Osteoblast (primary cell): ENCODE results near the gene ZIC5. TPM values are rescaled to one million over a fixed set of nuclear protein-coding genes. Genes with fewer than 3 reads are reported as not detected.

ENCODE experiments used
- DNase-seq: peaks from one replicate; pipeline ENCODE4 v3.0.0; 2011; ENCODE audit warnings: low spot score, mixed read lengths; ENCODE audit not compliant: insufficient read length; ENCODE audit errors: missing footprints
- H2AFZ ChIP-seq: 2 replicates; pipeline ENCODE4 v1.6.0; 2011; ENCODE audit warnings: mild to moderate bottlenecking, low read length
- H3K27ac ChIP-seq: 2 replicates; pipeline ENCODE4 v1.5.1; 2011; ENCODE audit warnings: mild to moderate bottlenecking, low read depth, low read length, moderate library complexity
- H3K27me3 ChIP-seq: 2 replicates; pipeline ENCODE4 v1.6.0; 2012; ENCODE audit warnings: mild to moderate bottlenecking, control low read depth, inconsistent platforms, low read length, moderate library complexity; ENCODE audit not compliant: insufficient read depth
- H3K36me3 ChIP-seq: 2 replicates; pipeline ENCODE4 v1.5.1; 2011; ENCODE audit warnings: mild to moderate bottlenecking, low read length, control low read depth, moderate library complexity; ENCODE audit not compliant: insufficient read depth
- H3K4me1 ChIP-seq: 2 replicates; pipeline ENCODE4 v1.5.1; 2011; ENCODE audit warnings: mild to moderate bottlenecking, low read length, control low read depth, moderate library complexity; ENCODE audit not compliant: insufficient read depth
- H3K4me2 ChIP-seq: 2 replicates; pipeline ENCODE4 v1.6.0; 2011; ENCODE audit warnings: mild to moderate bottlenecking, low read length; ENCODE audit not compliant: insufficient read depth
- H3K4me3 ChIP-seq: fragments of 200-600 bp; sonication (generic); 3 replicates; pipeline ENCODE4 v1.5.1; 2012; ENCODE audit warnings: mild to moderate bottlenecking, low read length, inconsistent platforms; ENCODE audit not compliant: insufficient read depth
- H3K79me2 ChIP-seq: 2 replicates; pipeline ENCODE4 v1.6.0; 2012; ENCODE audit warnings: mild to moderate bottlenecking, low read length, control low read depth, inconsistent platforms; ENCODE audit not compliant: insufficient read depth
- H3K9me3 ChIP-seq: 2 replicates; pipeline ENCODE4 v1.5.1; 2011; ENCODE audit warnings: low read depth, low read length, control low read depth
- H4K20me1 ChIP-seq: 2 replicates; pipeline ENCODE4 v1.6.0; 2012; ENCODE audit warnings: mild to moderate bottlenecking, low read length, control low read depth; ENCODE audit not compliant: insufficient read depth
- total RNA-seq: library from RNA; depleted of rRNA; stranded (reverse); fragments of >200 nt; gene quantifications from 2 replicates; pipeline ENCODE4 v1.2.3, GENCODE V29; 2012
- TF ChIP-seq, protein P1 (sequence below): IDR thresholded peaks from 2 replicates; pipeline ENCODE4 v1.5.1; 2011; ENCODE audit warnings: mild to moderate bottlenecking, low read depth, low read length, moderate library complexity; ENCODE audit errors: extremely low read depth

ZIC5 gene
- not detected in 2 replicates for total RNA-seq

DNA sequence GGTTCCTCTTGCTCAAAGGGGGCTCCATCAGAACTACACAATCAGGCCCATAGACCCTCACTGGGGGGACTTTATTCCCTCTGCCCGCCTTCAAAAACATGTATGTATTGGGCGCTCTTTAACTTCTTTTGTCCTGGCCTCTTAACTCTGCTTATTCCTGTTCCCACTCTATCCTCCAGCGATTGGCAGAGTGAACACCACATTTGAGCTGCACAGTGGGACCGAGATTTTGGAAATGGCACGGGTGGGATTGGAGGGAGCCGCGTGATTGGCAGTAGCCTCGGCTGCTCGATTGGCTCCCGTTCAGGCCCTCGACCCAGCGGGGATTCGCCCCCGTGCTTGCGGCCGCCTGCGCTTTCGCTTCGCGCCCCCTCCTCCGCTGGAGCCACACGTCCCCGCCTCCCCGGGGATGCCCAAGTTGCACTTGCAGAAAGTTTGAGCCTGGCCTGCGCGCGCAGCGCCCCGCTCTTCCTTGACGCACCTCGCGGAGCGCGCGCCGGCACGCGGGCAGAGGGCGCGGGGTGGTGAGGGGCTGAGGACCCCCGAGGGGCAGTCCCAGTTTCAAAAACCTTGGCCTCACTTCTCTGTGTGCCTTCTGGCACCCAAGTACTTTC, at the start of gene ZIC5:
Gene ZIC5, minus strand, starts transcription at position 192 of the 614 bp plus-strand sequence. Its CDS starts 164 bp downstream, at position 28.
- Histone ChIP-seq H3K4me3 (no peak within 1 kb of the TSS), H3K27me3 (peaks cover 91% of the 10 kb centered on the region), H3K27ac (no peak within 1 kb of the TSS), H3K9me3 (no peaks in the 10 kb centered on the region), H4K20me1 (peaks cover 2% of the 10 kb centered on the region), H3K4me2 (no peak within 1 kb of the TSS), H3K36me3 (no peaks in the 10 kb centered on the region), H3K4me1 (no peaks in the 10 kb centered on the region), H3K79me2 (no peaks in the 10 kb centered on the region), H2AFZ (no peak within 1 kb of the TSS)
- TF ChIP-seq, protein P1, sequence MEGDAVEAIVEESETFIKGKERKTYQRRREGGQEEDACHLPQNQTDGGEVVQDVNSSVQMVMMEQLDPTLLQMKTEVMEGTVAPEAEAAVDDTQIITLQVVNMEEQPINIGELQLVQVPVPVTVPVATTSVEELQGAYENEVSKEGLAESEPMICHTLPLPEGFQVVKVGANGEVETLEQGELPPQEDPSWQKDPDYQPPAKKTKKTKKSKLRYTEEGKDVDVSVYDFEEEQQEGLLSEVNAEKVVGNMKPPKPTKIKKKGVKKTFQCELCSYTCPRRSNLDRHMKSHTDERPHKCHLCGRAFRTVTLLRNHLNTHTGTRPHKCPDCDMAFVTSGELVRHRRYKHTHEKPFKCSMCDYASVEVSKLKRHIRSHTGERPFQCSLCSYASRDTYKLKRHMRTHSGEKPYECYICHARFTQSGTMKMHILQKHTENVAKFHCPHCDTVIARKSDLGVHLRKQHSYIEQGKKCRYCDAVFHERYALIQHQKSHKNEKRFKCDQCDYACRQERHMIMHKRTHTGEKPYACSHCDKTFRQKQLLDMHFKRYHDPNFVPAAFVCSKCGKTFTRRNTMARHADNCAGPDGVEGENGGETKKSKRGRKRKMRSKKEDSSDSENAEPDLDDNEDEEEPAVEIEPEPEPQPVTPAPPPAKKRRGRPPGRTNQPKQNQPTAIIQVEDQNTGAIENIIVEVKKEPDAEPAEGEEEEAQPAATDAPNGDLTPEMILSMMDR, result no peak
- DNase-seq, result peak; percentile 87

- H3K27me3 ChIP-seq, result peaks cover 5% of the 10 kb centered on the region
These were observed 48.3 kb upstream of the ZIC5 start for GRCh38 chr13:100019780-100020356.

DNA sequence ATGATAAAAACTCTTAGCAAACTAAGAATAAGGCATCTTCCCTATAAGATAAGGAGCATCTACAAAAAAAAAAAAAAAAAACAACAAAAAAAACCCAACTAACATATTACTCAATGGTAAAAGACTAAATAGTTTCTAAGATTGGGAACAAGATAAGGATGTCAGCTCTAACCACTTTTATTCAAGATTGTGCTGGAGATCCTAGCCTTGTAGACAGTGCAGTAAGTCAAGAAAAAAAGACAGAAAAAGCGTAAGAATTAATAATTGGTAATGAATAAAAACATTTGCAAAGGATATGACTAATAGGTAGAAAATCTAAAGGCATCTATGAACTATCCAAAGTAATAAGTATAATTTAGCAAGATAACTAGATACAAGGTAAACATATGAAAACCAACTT, 43.1 kb upstream of the ZIC5 start:
- Histone ChIP-seq H3K9me3 (no peaks in the 10 kb centered on the region), H3K4me2 (no peak overlapping the region), H3K4me3 (no peak overlapping the region), H3K79me2 (no peaks in the 10 kb centered on the region), H3K36me3 (no peaks in the 10 kb centered on the region), H3K27me3 (peaks cover 7% of the 10 kb centered on the region), H4K20me1 (no peaks in the 10 kb centered on the region), H3K4me1 (no peaks in the 10 kb centered on the region), H2AFZ (no peak overlapping the region), H3K27ac (no peak overlapping the region)
- TF ChIP-seq, protein P1, result no peak
- peak; percentile 30 for DNase-seq

More at GRCh38 chr13:100019780-100020356, 48.3 kb upstream of the ZIC5 start:
- Histone ChIP-seq H3K36me3 (no peaks in the 10 kb centered on the region), H4K20me1 (no peaks in the 10 kb centered on the region), H3K4me3 (no peak overlapping the region), H3K4me1 (no peaks in the 10 kb centered on the region), H3K79me2 (no peaks in the 10 kb centered on the region), H2AFZ (no peak overlapping the region), H3K9me3 (no peaks in the 10 kb centered on the region), H3K27ac (no peak overlapping the region), H3K4me2 (no peak overlapping the region)
- TF ChIP-seq, protein P1, result no peak
- no peak for DNase-seq

DNA sequence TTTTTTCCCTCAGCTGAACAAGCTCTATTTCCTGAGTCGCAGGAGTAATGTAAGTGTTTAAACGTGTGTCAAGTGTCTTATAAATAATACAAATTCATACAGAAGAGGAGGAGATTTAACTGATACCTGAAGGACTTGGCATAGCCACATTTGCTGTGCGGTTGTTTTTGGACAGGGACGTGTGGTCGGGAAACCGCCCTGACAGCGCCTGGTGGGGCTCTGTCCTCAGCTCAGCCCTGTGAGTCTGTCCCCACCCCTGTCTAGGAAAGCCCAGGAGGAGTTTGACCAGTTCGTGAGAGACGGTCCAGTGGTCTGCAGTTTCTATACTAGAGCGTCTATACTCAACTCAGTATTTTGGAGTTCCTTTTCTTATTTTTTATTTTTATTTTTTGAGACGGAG, 26.7 kb upstream of the ZIC5 start:
- peaks cover 4% of the 10 kb centered on the region for H4K20me1 ChIP-seq
- no peak overlapping the region for H3K4me2 ChIP-seq
- peaks cover 2% of the 10 kb centered on the region for H3K9me3 ChIP-seq
- H3K27ac ChIP-seq, result no peak overlapping the region
- peaks cover 67% of the 10 kb centered on the region for H3K27me3 ChIP-seq
- no peaks in the 10 kb centered on the region for H3K4me1 ChIP-seq
- no peaks in the 10 kb centered on the region for H3K36me3 ChIP-seq
- H3K79me2 ChIP-seq, result no peaks in the 10 kb centered on the region
- TF ChIP-seq, protein P1, result no peak
- DNase-seq, result peak; percentile 81
- H2AFZ ChIP-seq, result no peak overlapping the region
- H3K4me3 ChIP-seq, result no peak overlapping the region
